ENCODE measurements around the gene BTD.

DNA sequence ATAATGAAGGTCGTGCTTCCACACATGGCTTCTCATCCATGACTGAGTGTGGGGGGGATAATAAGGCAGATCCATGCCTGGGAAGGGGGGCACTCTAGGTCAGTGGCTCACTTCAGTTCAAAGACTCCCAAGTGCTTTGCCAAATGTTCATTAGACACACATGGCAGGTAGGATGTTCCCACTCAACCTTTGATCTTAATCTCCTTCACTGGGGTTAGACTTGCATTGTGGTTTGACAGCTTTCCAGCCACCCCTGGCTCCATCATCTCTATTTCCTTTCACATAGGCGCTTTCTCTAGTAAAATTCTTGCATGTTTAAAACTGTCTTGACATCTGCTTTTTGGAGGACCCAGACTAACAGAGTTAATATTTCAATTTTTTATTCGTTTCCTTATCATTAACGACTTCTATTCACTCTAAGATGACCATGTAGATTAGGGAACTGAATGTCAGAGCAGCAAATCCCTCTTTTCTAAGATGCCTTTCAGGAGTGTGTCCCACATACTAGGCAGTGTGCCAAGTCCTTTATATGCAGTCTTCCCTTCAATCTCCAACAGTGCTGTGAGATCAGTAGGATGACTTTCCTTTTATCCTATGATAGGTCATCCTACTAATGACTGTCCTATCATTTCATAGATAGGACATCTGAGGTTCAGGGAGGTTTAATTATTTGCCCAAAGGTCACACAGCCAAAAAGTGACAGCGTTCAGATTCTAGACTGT lies 57.9 kb downstream of the BTD start:
- TF ChIP-seq, protein P1, sequence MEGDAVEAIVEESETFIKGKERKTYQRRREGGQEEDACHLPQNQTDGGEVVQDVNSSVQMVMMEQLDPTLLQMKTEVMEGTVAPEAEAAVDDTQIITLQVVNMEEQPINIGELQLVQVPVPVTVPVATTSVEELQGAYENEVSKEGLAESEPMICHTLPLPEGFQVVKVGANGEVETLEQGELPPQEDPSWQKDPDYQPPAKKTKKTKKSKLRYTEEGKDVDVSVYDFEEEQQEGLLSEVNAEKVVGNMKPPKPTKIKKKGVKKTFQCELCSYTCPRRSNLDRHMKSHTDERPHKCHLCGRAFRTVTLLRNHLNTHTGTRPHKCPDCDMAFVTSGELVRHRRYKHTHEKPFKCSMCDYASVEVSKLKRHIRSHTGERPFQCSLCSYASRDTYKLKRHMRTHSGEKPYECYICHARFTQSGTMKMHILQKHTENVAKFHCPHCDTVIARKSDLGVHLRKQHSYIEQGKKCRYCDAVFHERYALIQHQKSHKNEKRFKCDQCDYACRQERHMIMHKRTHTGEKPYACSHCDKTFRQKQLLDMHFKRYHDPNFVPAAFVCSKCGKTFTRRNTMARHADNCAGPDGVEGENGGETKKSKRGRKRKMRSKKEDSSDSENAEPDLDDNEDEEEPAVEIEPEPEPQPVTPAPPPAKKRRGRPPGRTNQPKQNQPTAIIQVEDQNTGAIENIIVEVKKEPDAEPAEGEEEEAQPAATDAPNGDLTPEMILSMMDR (IDR thresholded peaks at IDR 0.05; ENCODE audit: insufficient read depth, low read length, poor library complexity, severe bottlenecking): no peak
- TF ChIP-seq EZH2phosphoT487 (conservative IDR thresholded peaks at IDR 0.05; ENCODE audit: low read length): no peak
